HEK293 (cell line): ENCODE measurements around the gene LRRK1.

Experiments used
- CTCF ChIP-seq: fragments of 450-650 bp; formaldehyde crosslinking; IDR thresholded peaks from 2 replicates; pipeline ENCODE4 v1.5.1; 2016; ENCODE audit warnings: missing biosample characterization, missing genetic modification characterization
- ZNF510 ChIP-seq: fragments of 450-650 bp; formaldehyde crosslinking; IDR thresholded peaks from 2 replicates; pipeline ENCODE4 v1.5.1; 2018; ENCODE audit warnings: mild to moderate bottlenecking, missing genetic modification characterization, missing biosample characterization; ENCODE audit not compliant: insufficient replicate concordance
- ZSCAN18 ChIP-seq: fragments of 450-650 bp; formaldehyde crosslinking; IDR thresholded peaks from 2 replicates; pipeline ENCODE4 v1.5.1; 2016; ENCODE audit warnings: missing biosample characterization, missing genetic modification characterization
- ZSCAN23 ChIP-seq: fragments of 450-650 bp; formaldehyde crosslinking; IDR thresholded peaks from 2 replicates; pipeline ENCODE4 v1.5.1; 2016; ENCODE audit warnings: missing biosample characterization, missing genetic modification characterization
- TF ChIP-seq, protein P1 (sequence below): fragments of 450-650 bp; formaldehyde crosslinking; IDR thresholded peaks from 2 replicates; pipeline ENCODE4 v1.5.1; 2016; ENCODE audit warnings: missing biosample characterization, missing genetic modification characterization
- TF ChIP-seq, protein P2 (sequence below): fragments of 450-650 bp; formaldehyde crosslinking; IDR thresholded peaks from 2 replicates; pipeline ENCODE4 v1.5.1; 2016; ENCODE audit warnings: missing biosample characterization, missing genetic modification characterization

- TF ChIP-seq, protein P1, sequence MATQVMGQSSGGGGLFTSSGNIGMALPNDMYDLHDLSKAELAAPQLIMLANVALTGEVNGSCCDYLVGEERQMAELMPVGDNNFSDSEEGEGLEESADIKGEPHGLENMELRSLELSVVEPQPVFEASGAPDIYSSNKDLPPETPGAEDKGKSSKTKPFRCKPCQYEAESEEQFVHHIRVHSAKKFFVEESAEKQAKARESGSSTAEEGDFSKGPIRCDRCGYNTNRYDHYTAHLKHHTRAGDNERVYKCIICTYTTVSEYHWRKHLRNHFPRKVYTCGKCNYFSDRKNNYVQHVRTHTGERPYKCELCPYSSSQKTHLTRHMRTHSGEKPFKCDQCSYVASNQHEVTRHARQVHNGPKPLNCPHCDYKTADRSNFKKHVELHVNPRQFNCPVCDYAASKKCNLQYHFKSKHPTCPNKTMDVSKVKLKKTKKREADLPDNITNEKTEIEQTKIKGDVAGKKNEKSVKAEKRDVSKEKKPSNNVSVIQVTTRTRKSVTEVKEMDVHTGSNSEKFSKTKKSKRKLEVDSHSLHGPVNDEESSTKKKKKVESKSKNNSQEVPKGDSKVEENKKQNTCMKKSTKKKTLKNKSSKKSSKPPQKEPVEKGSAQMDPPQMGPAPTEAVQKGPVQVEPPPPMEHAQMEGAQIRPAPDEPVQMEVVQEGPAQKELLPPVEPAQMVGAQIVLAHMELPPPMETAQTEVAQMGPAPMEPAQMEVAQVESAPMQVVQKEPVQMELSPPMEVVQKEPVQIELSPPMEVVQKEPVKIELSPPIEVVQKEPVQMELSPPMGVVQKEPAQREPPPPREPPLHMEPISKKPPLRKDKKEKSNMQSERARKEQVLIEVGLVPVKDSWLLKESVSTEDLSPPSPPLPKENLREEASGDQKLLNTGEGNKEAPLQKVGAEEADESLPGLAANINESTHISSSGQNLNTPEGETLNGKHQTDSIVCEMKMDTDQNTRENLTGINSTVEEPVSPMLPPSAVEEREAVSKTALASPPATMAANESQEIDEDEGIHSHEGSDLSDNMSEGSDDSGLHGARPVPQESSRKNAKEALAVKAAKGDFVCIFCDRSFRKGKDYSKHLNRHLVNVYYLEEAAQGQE (tag by site-specific recombination) = no peak
- TF ChIP-seq, protein P2, sequence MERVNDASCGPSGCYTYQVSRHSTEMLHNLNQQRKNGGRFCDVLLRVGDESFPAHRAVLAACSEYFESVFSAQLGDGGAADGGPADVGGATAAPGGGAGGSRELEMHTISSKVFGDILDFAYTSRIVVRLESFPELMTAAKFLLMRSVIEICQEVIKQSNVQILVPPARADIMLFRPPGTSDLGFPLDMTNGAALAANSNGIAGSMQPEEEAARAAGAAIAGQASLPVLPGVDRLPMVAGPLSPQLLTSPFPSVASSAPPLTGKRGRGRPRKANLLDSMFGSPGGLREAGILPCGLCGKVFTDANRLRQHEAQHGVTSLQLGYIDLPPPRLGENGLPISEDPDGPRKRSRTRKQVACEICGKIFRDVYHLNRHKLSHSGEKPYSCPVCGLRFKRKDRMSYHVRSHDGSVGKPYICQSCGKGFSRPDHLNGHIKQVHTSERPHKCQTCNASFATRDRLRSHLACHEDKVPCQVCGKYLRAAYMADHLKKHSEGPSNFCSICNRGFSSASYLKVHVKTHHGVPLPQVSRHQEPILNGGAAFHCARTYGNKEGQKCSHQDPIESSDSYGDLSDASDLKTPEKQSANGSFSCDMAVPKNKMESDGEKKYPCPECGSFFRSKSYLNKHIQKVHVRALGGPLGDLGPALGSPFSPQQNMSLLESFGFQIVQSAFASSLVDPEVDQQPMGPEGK (tag by site-specific recombination) = no peak
- TF ChIP-seq ZSCAN18 (tag by site-specific recombination) = no peak
- no peak for TF ChIP-seq CTCF
- TF ChIP-seq ZSCAN23 = no peak
- TF ChIP-seq ZNF510 = no peak
Measured at GRCh38 chr15:100958326-100959065, 39.3 kb downstream of the LRRK1 start.
